Limb (tissue), 2 donors: Measurements from ENCODE around the gene TTC39A.

ENCODE experiments used
- DNase-seq, 2 donors: peaks; one replicate each; pipeline ENCODE4 v3.0.0-alpha.2; 2016; ENCODE audit errors: extremely low spot score in 2 of 2

Gene TTC39A

GRCh38 chr1:51297401-51298321 is 32.7 kb downstream of the TTC39A start:
- DNase-seq, result no peak

GRCh38 chr1:51296383-51297357 is 33.7 kb downstream of the TTC39A start:
- DNase-seq, result peak; percentile 79 to 91

- no peak for DNase-seq
Observed at GRCh38 chr1:51295926-51296325, 34.4 kb downstream of the TTC39A start.

- DNase-seq, result no peak
Observed at GRCh38 chr1:51294566-51295184, 35.7 kb downstream of the TTC39A start.

- no peak for DNase-seq
Observed at GRCh38 chr1:51293898-51294515, 36.4 kb downstream of the TTC39A start.

- no peak for DNase-seq
Observed at GRCh38 chr1:51290489-51290847, 39.9 kb downstream of the TTC39A start.

- no peak for DNase-seq
Observed at GRCh38 chr1:51289676-51290488, 40.5 kb downstream of the TTC39A start.

- DNase-seq, result no peak
Observed at GRCh38 chr1:51288578-51288977, 41.8 kb downstream of the TTC39A start.

- DNase-seq, result no peak
Observed at GRCh38 chr1:51287966-51288365, 42.4 kb downstream of the TTC39A start.

- DNase-seq, result no peak
Observed at GRCh38 chr1:51285055-51285454, 45.3 kb downstream of the TTC39A start.

GRCh38 chr1:51284487-51284954 is 45.8 kb downstream of the TTC39A start:
- DNase-seq, result no peak

GRCh38 chr1:51283979-51284378 is 46.4 kb downstream of the TTC39A start:
- no peak for DNase-seq

GRCh38 chr1:51282605-51283004 is 47.8 kb downstream of the TTC39A start:
- no peak for DNase-seq

- no peak for DNase-seq
Observed at GRCh38 chr1:51281807-51282206, 48.6 kb downstream of the TTC39A start.

- no peak for DNase-seq
Observed at GRCh38 chr1:51280321-51280978, 49.9 kb downstream of the TTC39A start.

GRCh38 chr1:51276286-51276685 is 54.1 kb downstream of the TTC39A start:
- DNase-seq, result no peak

GRCh38 chr1:51274676-51275075 is 55.7 kb downstream of the TTC39A start:
- no peak for DNase-seq

GRCh38 chr1:51272916-51273315 is 57.4 kb downstream of the TTC39A start:
- no peak for DNase-seq

- no peak for DNase-seq
Observed at GRCh38 chr1:51270751-51271150, 59.6 kb downstream of the TTC39A start.

- no peak for DNase-seq
Observed at GRCh38 chr1:51268634-51269033, 61.7 kb downstream of the TTC39A start.
